ENCODE results near the gene CDKN2B-AS1.

Gene CDKN2B-AS1

DNA sequence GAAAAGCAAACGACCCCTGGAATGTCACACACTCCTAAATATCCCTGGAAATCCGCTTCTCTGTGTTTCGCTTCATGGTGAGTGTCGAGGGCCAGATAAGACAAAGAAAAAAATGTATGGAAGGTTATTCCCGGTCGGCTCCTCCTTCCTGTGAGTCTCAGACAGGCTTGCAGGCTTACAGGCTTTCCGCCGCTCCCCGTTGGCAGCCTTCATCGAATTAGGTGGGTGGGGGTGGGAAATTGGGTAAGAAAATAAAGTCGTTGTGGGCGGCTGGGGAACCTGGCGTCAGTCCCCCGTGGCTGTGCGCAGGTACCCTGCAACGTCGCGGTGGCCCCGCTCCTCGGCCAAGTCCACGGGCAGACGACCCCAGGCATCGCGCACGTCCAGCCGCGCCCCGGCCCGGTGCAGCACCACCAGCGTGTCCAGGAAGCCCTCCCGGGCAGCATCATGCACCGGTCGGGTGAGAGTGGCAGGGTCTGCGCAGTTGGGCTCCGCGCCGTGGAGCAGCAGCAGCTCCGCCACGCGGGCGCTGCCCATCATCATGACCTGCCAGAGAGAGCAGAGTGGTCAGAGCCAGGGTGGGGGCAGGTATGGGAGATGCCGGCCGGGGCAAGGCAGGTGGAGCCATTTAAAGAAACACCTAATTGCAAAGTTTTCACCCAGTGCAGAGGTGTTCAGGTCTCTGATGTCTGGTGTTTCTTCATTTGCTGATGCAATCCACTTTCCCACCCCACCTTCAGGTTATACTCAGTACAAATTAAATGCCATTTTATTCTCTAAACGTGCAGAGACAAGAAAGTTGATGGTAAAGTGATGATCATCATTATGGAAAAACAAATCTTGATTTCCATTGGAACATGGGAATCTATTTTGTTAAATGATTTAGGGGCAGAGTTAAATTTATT, 11.4 kb downstream of the CDKN2B-AS1 start:
- DNase-seq (ENCODE audit: low read depth in 2 of 2): no peak

DNA sequence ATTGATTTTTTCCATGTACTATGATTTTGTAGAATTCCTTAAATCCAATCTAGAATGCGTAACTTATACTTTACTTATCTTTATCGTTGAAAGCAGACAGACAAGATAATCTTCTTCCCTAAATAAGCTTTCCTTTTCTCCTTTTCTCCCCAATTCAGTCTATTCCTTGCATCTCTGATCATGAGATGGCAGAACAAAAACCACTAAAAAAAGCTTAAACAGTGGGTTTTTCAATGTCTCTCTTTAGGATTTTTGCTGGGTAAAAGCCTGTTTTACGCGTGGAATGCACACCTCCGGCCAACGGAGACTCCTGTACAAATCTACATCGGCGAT, 13.8 kb downstream of the CDKN2B-AS1 start:
- no peak for DNase-seq (ENCODE audit: low read depth in 2 of 2)

DNA sequence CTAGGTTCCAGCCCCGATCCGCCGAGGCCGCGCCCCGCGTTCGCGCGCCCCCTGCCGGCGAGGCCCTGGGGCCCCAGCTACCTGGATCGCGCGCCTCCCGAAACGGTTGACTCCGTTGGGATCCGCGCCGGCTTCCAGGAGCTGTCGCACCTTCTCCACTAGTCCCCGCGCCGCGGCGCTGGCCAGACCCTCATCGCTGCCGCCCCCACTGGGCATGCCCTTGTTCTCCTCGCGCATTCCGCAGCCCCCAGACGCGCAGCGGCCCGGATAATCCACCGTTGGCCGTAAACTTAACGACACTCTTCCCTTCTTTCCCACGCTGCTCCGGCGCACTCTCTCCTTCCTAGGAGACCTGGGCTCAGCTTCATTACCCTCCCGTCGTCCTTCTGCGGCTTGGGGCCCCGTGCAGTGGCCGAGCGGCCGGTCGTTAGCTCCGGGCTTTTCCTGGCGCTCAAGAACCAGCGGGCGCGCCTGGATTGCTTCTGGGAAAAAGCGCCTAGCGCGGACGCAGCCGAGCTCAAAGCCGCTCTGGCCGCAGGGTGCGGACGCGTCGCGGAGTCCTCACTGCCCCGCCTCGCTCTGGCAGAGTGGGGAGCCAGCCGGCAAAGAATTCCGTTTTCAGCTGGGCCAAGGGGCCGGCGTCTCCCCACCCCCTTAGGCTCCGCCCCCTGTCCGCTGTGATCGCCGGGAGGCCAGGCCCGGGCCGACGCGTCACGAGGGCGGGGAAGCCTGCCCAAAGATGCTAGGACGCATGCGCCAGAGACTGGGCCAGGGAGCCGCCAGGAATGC, 14.3 kb downstream of the CDKN2B-AS1 start, which contains the start of gene CDKN2B:
CDKN2B (minus strand) TSS at position 589 of the 789 bp plus-strand sequence; CDS start at position 237, 352 bp downstream.
- peak in 1 of 2 donors; percentile 33 for DNase-seq (ENCODE audit: low read depth in 2 of 2)

DNA sequence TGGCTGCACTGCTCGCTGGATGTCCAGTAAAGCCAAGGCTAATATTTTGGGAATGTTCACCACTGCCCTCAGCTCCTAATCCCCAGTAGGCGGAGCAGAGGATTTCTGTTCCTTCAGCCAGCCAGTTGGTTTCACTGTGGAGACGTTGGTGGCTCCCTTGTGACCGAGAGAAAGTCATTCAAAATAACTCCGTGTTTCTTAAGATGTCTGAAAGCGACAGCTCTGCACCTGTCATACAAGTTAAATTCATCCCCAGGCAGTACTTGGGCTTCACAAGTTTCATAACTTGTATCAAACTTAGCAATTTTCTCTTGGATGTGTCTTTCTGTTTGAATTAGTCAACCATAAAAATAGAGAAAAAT, 14.9 kb downstream of the CDKN2B-AS1 start:
- DNase-seq (ENCODE audit: low read depth in 2 of 2): no peak

- DNase-seq (ENCODE audit: low read depth in 2 of 2): no peak
These were observed 16.5 kb downstream of the CDKN2B-AS1 start for GRCh38 chr9:22010866-22011625.

GRCh38 chr9:22022396-22022795, 27.8 kb downstream of the CDKN2B-AS1 start:
- no peak for DNase-seq (ENCODE audit: low read depth in 2 of 2)

- no peak for DNase-seq (ENCODE audit: low read depth in 2 of 2)
These were observed 32.1 kb downstream of the CDKN2B-AS1 start for GRCh38 chr9:22026696-22027095.

GRCh38 chr9:22028394-22028793, 33.8 kb downstream of the CDKN2B-AS1 start:
- no peak for DNase-seq (ENCODE audit: low read depth in 2 of 2)

DNA sequence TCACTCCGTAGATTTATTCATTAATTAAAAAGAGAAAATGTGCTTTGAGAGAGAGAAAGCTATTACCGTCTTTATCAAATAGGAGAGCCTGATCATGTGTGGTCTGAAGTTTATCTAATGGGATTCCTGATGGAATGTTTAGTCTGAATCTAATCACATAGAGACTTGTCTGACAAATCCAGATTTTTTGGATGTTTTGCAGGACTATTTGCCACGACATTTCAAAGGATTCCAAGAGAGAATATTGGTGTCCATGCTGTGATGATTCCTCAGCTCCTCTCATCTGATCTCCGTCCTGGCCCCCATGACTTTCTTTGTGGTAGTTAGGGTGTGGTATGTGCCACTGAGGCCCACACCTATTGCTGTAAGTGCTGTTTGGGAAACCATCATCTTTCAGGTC, 34.6 kb downstream of the CDKN2B-AS1 start:
- DNase-seq (ENCODE audit: low read depth in 2 of 2): no peak

DNA sequence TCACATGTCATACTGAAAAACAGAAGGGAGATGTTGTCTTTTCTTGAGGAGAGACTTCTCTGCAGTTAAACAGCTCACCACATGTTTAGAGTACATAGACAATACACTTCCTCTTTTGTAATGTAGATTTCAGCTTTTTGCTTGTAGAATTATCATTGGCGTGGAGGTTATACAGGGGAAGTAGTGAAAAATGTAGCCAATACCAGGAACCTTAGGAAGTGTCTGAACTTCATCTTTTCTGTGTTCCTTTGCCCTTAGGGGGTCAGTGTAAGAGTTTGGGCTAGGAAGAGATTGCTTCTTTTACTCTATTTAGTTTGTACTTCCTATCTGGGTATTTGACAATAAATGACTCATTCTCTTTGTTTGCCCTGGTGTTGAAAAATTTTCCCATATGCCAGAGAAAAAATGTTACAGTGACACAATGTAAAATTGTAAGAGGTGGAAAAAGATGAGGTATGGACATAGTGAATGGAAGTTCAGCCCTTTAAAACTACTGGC, 35.6 kb downstream of the CDKN2B-AS1 start:
- no peak for DNase-seq (ENCODE audit: low read depth in 2 of 2)

DNA sequence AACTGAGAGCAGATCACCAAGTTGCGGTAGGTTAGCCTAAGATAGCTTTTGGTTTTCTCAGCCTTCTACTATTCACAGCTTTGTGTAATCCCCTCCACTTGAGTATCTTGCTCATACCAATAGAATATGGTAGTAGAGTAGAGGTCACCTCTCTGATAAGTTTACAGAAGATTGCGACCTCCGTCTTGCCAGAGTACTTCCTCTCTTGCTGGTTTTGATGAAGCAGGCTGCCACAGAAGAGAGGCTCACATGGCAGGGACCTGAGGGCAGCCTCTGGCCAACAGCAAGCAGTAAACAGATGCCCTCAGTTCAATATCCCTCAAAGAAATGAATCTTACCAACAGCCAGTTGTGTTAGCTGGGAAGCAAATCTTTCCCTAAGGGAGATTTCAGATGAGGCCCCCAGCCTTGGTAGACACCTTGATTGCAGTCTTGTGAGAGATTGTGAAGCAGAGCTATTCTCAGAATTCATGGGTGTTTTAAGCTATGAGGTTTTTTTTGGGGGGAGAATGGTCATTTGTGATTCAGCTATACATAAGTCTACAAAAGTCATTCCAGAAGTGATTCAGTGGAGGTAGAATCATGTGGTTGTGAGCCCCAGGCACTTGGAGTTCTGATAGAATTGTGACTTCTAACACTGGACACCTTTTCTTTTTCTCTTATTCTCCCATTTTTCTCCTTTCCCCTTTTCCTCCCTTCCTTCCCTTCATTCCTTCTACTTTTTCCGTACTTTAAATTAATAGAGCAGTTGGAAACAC, 37.2 kb downstream of the CDKN2B-AS1 start:
- DNase-seq (ENCODE audit: low read depth in 2 of 2): no peak

DNA sequence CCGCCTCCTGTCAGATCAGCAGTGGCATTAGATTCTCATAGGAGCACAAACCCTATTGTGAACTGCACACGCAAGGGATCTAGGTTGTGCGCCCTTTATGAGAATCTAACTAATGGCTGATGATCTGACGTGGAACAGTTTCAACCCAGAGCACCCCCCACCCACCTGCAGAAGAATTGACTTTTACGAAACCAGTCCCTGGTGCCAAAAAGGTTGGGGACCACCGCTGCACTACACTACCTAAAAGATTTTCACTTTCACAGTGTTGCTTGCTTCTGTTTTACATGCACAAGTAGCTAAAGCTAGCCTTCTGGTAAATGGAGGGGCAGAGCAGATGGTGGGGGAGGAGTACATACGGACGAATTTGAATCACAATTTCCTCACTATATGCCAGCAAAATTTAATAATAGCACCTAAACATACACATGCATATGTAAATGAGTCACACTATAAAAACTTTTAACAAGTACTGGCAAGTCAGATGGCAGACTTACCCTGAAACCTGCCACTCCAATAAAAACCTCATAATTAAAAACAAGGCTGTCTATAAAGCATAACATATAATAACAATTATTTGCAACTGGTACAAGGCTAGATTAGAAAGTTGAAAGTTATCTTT, 38.5 kb downstream of the CDKN2B-AS1 start:
- DNase-seq (ENCODE audit: low read depth in 2 of 2): no peak

DNA sequence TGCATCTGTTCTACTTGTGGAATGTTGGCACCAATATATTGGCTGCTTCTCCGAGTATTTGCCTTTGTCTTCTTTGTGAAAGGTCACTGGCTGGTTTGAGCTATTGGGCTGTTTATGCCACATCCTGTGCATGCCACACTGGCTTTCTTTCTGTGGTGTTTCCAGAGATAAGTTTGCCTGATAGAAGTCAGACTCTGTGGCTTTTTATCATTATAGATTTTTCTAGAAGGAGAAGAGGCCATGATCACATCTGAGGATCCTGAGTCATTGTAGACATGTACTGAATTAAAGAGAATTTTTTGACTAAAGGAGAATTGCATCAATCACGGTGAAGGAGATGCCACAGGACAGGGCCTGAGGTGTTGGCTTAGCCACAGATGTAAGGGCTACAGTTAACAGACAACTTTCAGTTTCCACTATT, 41.0 kb downstream of the CDKN2B-AS1 start:
- DNase-seq (ENCODE audit: low read depth in 2 of 2): no peak

DNA sequence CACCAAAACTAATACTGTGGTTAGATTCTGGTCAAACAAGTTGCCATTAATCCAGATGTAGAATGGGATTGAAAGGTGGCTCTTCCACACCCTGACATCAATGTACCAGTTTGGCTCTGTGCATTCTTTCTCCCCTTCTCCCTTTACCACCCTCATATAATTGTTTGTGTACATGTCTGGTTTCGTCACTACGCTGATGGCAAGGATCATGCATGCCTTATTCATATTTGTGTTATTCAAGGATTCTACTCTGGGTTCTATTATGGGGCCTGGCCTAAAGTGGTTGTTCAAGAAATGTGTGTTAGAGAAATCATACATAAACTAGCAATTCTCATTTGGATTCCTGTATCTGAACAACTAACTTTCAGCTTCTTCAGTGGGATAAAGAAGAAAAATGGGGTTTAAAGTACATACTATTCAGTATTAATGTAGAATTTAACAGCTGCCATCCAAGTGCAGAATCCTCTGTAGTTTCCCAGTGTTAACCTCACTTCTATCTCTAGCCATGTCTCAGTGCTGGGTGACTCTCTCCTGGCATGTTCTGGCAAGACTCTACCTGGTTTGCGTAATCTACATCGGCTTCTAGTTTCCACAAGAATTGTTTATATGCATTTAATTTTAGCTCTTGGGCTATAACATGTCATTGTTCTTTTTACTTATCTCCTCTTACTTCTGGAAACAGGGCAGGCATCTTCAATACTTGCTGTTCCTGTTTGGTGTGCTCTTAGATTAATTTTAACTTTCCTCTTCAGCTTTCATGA, 42.5 kb downstream of the CDKN2B-AS1 start:
- no peak for DNase-seq (ENCODE audit: low read depth in 2 of 2)

DNA sequence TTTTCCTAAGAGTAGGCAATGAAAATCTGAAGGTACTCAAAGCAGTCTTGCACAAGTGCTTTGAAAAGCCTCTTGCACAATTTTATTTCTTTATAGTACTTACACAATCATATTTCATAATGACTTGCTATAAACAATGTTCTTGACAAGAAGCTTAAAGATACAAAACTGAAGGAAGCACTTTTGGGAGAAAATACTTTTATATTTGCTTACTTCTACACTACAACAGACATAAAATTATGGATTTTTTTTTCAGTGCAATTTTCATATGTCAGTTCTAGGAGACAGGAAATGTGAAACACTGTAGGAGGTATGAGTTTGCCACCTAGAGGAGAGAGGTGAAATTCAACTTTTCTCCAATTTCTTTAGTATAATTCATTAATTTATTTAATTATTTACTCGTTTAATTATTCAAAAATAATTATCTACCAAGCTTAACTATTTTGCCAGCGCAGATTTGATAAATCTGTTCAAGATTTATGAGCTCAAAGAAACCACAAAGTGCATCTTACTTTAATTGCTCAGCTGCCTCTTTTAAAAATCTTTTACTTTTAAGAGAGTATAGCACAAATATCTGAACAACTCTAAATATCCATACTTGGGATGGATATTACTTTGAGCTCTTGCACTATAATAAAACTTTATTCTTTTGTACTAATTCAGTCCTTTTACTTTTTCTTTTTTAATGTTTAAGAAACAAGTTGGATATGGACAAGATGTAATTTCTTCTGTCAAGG, 43.5 kb downstream of the CDKN2B-AS1 start:
- DNase-seq (ENCODE audit: low read depth in 2 of 2): no peak

DNA sequence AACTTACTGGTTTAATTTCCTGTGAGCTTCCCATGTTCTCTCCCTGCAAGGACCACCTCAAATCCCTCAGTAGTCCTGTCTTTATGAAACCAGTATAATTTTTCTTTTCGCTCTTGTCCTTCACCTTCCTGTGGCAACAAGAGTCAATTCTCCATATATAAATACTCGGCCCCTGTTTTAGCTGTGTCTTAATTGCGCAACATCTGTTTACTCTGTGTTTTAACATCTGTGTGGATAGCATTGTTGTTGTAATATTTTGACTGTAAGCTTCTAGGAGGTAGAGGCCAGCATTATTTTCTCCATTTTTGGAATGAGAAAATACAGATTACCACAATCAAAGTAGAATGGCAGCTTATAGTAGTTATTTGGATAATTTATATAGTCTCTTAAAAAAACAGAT, 44.7 kb downstream of the CDKN2B-AS1 start:
- no peak for DNase-seq (ENCODE audit: low read depth in 2 of 2)

DNA sequence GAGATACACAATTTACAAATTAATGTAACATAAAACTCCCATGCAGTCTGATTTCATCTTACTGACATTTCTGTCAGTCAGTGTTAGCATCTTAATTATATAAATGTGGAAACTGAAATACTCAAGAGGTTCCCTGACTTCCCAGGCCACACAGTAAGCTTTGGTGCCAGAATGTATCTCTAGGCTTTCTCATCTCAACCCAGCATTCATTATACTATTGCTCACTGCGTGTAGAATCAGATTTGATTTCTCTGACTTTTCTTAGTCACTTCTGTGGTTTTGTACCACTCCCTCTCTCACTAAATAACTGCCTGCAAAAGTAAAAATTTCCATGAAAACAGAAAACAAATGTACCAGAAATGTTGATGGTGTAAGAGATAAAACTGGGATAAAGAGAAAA, 46.2 kb downstream of the CDKN2B-AS1 start:
- no peak for DNase-seq (ENCODE audit: low read depth in 2 of 2)

- no peak for DNase-seq (ENCODE audit: low read depth in 2 of 2)
These were observed 46.8 kb downstream of the CDKN2B-AS1 start for GRCh38 chr9:22041344-22041743.

DNA sequence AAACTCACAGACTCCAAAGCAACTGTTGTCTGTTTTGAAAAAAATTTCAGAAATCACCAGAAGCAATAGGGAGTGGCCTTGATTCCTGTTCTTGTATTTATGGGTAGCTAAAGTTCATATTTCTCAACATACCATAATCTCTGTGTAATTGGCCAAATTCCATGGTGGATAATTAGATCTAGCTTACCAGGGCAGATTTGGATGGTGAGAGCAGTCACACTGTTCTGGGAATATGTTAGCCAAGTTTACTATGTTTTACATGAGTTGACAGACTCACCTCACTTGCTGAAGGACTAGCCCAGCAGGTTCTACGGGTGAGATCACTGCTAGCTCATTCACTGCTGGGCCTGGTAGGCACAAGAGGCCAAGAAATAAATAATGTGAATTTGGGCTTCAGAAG, 47.2 kb downstream of the CDKN2B-AS1 start:
- no peak for DNase-seq (ENCODE audit: low read depth in 2 of 2)

All from stimulated activated CD8-positive, alpha-beta memory T cell treated with anti-CD3 and anti-CD28 coated beads, Interleukin-2, amount 100 ng/mL, for 1 hour (primary cell).